GM19239 (cell line): ENCODE data around the gene TACC3.

ENCODE experiments used
- DNase-seq: peaks from one replicate; pipeline ENCODE4 v3.0.0; 2011; ENCODE audit warnings: low spot score; ENCODE audit not compliant: insufficient read length
- FAIRE-seq: peaks from 2 replicates; lab custom pipeline; 2011; peaks lifted over from hg19 to GRCh38; lab: Jason Lieb, UNC

TACC3 gene

DNA sequence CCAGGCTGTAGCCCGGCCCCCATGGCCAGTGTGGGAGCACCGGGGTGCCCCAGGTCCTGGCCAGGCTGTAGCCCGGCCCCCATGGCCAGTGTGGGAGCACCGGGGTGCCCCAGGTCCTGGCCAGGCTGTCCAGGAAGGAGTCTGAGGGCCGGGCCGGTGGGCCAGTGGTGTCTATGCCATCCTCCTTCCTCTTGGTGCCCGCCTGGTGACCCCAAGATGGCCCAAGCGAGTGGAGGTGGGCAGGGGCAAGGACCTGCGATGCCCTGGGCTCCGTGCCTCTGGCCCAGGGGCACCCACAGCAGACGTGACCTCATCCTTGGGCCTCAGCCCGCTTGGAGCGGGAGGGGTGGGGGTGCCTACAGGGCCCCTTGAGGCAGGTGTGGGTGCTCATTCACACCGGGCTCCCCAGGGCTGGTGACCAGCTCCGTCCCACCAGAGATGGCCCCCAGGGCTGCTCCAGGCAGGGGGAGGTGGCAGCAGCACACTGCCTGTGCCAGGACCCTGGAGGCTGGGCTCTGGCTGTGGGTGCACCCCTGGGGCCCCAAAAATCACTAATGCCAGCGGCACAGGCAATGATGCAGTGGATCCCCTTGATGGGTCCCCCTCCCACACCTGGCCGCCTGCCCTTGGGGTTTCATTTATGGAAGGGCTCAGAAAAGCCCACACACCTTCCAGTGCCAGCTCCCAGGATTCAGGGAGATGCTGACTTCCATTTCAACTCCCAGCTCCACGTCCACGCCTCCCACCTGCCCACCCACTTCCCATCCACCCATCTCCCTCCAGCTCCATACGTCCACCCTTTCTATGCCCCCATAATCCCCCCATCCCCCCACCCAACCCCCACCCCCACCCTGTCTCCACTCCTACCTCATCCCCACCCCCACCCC, 35.8 kb downstream of the TACC3 start:
- FAIRE-seq = no peak
- no peak for DNase-seq

DNA sequence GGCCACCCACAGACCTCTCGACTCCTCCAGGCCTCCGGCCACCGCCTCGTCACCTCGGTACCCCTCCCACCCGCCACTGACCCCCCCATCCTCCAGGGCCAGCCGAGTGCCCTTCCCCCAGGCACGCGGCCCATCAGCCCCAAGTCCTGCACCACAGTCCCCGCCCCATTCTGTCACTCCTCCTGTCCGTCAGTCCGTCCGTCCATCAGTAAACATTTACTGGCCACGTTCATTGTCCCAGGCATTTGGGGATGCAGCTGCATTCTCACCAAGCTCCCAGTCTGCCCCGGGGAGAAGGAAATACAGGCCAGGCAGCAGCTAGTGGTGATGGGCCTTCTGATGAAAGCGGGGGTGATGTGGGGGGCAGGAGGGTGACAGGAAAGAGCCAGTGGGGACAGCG, 36.5 kb downstream of the TACC3 start:
- DNase-seq (no peak), FAIRE-seq (no peak)

DNA sequence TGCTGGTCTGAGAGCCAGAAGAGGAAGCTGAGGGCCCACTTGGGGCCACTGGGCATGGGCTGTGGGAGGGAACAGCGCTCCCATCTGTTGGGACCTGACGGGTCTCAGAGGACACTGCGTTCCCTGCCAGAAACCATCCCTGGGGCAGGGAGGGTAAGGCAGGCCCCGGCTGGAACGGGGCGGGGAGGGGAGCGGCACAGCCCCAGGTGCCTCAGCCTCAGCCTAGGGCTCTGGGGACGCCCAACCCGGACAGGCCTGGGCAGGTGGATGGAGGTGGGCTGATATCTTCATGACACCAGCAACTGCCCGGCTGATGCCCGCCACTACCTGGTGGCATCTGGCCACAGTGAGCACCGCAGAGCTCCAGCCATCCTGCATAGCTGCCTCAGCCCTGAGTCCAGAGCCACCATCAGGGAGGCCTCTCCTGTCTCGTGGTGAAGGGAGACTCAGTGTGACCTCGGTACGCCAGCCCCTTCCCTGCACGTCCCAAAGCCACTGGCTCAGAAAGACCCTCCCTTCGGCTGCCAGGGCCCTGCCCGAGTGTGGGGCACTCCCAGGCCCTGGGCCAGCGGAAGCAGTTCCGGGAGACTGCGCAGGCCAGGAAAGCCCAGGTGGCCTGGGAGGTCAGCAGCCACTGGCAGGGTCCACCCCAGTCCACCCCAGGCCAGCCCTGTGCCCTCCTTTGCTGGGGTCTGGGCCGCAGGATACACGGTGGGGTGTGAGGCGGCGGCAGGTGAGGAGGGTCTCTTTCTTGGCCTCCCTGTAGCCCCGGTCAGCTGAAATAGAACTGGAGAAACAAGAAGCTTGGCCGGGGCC, 37.2 kb downstream of the TACC3 start:
- DNase-seq = no peak
- no peak for FAIRE-seq

DNA sequence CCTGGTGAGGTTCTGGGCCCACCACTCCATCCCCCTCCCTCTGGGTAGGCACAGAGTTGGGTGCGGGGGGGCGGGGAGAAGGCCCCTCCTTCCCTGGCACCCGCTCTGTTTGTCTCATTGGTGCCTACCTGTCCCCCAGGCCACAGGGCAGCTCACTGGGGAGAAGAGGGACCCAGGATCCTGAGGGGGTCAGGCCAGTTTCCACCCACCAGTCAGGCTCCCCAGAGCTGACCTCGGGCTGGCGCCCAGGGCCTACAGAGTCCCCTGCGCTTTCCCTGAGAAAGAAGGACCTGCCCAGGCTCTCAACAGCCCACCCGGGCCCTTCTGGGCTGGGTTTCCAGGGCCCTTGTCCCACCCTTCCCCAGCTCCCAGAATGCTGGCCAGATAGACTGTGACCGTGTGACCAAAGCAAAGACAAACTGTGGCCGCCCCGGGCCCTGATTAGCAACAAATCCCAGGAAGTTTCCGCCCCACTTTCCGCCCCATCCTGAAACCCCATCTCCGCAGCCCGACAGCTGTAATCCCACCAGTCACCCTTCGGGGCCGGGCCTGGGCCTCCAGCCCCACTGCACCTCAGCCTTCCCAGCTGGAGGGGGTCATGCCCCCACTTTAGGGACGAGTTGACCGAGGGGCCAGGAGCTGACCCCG, 38.0 kb downstream of the TACC3 start:
- no peak for FAIRE-seq
- no peak for DNase-seq

DNA sequence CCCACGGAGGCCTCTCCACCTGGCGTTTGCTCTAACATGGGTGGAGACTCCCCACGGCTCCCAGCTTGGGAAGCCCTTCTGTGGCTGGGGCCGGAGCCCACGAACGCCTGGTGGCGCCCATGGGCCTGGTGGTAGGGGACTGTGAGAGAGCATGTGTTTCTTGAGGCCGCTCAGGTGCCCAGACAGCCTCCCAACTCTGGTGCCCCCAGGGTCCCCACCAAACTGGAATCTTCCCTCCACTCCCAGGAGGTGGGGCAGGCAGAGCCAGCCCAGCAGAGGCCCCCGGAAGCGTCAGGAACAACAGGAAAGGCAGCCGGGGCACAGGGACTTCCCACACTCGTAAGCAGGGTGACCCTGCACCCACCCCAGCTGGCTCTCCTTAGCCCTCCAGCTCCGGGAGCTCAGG, 38.5 kb downstream of the TACC3 start:
- DNase-seq (no peak), FAIRE-seq (no peak)

DNA sequence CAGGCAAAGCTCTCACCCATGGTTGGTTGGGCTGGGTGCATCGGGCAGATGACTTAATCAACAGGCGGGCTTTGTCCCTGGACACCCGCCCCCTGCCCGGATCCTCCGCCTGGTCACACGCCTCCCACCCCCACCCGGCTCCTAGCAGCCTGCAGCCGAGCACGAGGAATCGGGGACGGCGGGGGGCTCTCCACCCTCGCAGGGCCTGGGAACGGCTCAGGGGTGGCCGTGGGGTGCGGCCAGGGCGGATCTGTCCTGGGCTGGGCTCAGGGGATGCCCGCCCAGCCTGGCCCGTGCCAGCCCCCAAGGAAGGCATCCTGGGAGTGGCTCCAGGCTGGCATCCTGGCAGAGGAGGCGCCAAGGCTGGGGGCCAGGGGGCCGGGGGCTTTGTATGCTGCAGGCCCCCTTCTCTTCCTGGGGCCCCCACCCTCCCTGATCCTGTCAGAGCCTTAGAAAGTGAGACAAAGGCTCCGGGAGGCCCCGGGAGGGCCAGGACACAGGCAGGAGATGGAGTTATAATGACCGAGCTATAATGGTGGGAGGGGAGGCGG, 39.3 kb downstream of the TACC3 start:
- FAIRE-seq = no peak
- no peak for DNase-seq

DNA sequence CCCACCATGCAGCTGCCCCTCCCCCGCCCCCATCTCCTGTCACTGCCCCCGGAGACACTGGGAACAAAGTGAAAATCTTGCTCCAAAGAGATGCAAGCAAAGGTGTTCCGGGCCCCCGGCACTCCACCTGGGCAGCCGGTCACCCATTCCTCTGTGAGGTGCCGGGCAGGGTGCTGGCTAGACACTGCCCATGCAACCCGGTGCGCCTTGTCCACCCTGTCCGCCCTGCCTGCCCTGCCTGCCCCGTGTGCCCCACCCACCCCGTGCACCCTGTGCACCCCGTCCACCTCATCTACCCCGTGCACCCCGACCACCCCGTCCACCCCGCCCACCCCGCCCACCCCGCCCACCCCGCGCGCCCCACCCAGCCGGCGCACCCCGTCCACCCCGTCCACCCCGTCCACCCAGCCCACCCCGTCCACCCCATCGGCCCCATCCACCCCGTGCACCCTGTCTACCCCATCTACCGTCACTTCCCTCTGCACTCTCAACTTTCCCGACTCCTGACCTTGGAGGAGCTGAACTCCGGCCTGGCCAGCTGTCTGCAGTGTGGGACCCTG, 39.9 kb downstream of the TACC3 start:
- no peak for DNase-seq
- no peak for FAIRE-seq

DNA sequence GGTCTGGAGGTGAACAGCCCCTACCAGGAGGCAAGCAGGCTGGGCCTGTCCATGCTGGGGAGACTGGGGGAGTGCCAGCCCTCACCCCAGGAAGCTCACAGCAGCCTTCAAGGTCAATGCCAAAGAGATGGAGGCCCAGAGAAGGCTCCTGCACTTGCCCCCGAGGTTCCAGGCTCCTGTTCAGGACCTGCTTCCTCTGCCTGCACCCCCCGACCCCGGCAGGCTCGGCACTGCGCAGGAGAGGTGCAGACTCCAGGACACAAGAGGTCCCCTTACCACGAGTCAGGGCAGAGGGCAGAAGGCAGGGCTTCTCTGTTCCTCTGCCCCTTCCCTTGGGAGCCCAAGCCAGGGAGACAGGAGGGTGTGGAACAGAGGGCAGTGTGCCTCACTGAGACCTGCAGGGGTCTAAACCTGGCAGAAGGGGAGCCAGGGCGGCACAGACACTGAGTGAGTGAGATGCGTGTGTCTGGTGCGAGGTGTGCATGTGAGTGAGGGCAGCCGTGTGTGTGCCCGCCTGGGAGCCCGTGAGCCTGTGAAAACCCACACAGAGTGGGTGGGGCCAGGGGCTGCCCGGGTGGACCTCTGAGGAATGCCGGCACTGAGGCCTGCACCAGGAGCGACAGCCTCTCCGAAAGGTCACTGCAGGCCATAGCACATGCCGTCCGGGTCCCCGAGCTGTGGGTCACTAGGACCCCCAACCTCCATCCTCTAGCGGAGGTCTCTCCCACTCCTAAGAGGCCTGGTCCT, 41.1 kb downstream of the TACC3 start:
- DNase-seq (no peak), FAIRE-seq (no peak)

DNA sequence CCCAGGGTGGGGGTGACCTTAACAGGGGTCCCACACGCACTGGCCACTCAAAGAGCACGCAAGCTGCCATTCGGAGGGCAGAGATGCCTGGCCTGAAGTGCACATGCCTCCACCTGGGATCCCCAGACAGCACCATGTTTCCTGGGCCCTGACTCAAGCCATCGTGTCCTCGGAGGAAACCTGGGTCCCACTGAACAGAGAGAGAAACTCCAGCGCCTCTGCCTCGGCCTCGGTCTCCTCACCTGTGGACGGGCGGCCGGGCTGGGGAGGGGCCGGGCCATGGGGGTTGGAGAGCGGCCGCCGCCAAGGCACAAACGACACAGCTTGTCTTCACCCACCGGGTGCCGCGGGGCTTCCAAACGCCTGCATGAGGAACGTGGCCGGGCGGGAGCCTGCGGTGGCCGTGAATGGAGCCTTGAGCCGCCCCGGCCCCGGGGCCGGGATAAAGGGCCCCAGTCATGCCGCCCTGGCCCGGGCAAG, 41.8 kb downstream of the TACC3 start:
- FAIRE-seq = no peak

DNA sequence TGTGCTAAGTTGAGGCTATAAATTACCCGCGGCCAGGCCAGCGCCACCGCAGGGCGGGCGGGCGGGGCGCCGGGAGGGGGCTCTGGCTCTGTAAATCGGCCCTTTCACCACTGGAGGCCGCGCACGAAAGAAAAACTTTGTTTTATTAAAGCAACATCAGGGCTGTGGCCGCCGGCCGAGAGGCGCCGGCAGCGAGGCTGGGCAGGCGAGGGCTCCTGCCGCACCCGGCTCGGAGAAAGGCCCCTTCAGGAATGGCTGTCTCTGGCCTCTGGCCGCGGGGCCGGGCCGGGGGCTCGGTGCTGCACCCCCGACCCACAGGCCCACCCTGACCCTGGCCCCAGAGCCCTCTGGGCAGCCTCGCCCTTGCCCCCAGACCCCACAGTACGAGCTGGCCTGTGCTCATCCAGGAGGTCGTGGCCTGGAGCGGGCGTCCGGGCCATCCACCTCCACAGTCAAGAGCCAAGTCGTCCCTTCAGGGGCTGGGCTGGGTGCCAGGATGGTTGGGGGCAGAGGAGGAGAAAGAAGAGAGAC, 42.3 kb downstream of the TACC3 start:
- DNase-seq (no peak), FAIRE-seq (no peak)

More for the DNA sequence above, 41.8 kb downstream of the TACC3 start:
- DNase-seq = no peak

DNA sequence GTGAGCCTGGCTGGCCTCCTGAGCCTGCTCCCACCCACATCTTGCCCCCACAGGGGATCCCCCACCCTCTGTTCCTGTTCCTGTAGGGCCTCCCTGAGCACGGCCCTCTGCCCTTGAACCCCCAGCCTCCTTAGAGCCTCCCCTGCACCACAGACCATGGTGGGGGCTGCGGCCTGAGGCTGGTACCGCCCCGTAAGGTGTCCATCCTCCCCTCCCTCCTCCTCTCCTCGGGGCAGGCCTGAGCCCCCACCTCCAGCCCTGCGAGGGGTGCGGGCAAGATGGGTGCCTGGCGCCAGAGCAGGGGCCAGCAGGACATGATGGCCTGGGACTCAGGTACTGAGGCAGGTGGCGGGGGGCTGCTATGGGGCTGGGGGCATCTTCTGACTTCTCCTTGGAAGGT, 43.3 kb downstream of the TACC3 start:
- no peak for FAIRE-seq
- no peak for DNase-seq

DNA sequence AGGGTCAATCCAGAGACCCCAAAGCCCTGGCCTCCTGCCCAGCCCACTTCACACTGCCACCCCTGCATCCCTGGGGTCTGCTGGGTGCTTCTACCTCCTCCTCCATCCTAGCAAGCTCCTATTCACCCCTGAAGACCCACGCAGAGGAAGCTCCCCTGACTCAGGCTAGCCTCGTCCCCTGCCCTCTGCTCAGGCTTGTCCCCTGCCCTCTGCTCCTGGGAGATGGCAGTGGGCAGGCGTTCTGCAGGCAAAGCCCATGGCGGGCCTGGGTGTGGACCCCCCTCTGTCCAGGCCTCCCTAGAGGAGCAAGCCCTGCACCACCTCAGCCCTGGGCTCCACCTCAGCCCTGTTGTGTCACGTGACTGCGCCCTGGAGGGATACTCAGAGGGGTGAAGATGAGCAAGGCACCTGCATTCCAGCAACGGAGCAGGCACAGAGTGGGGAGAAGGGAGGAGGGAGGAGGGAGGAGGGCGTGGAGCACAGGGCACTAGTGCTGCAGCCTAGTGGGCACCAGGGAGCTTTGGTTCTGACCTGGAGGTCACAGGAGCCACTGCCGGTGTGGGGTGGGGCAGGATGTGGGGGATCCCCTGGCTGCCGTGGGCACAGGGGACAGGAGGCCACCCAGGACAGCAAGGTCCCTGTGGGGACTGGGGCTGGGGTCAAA, 44.2 kb downstream of the TACC3 start:
- DNase-seq = no peak
- no peak for FAIRE-seq

DNA sequence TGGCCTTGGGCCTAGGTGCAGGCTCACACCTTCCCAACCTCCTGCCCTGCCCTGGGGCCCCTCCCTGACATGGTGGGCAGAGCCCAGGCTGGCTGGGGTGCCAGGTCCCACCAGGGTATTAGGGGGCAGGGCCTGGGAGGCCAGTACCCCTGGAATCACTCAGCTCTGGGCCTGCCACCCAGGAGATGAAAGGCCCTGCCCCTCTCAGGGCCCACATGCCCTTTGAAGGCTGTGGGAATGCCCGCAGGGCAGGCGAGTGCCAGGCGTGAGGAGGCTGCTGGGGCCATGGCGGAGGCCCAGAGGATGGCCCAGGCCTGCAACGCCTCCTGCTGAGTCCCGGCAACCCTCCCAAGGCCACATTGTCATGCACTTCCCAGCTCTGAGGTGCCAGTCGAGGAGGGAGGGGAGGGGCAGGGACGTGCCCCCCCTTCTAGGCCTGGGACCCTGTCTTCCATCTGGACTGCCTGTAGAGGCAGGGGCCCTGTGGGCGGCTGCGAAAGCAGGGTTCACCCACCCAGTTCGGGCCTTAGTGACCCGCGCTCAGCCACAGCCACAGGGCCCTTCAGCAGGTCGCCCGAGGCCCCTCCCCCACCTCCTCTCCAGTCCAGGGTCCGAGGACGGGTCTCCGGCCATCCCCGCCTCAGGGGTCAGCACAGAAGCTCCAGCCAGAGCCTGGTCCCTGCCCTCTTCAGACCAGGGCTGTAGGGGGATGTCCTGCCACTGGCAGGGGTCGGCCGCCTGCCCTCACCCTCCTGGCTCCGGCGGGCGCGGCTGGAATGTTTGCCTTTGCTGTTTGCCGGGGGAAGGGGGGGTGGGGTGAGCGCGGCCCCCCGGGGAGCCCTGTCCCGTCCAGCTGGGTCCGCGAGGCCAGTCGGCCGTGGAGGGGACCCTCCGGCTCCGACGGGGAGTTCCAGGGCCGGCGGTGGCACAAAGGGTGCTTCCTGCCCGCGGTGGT, 45.1 kb downstream of the TACC3 start:
- FAIRE-seq (no peak), DNase-seq (no peak)

DNA sequence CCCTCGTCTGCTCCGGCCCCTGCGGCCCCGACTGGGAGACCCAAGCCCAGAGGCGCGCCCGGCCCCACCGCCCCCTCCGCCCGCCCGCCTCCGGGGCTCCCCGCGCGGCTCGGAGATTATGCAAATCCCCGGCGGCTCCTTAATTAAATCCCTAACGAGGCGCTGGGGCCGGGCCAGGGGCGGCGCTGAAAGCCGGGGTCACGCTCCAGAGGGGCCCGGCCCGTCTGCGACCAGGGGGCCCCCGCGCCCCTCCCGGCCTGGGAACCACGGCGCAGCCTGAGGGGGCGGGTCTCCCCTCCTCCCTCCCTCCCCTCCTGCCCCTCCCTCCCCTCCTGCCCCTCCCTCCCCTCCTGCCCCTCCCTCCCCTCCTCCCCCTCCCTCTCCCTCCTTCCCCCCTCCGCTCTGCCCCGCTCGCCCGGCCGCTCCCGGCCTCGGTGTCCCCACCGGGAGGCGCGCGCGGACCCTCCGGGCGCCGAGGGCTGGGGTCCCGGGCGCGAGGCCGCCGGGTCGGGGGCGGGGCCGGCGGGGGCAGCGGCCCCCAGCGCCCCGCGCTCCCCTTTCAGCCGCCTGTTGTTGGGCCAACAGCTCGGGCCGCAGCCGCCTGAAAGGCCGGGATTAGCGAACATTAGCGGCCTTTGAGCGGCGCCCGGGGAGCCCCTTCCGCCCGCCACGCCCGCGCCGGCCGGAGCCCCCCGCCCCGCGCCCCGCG, 45.9 kb downstream of the TACC3 start:
- no peak for FAIRE-seq

DNA sequence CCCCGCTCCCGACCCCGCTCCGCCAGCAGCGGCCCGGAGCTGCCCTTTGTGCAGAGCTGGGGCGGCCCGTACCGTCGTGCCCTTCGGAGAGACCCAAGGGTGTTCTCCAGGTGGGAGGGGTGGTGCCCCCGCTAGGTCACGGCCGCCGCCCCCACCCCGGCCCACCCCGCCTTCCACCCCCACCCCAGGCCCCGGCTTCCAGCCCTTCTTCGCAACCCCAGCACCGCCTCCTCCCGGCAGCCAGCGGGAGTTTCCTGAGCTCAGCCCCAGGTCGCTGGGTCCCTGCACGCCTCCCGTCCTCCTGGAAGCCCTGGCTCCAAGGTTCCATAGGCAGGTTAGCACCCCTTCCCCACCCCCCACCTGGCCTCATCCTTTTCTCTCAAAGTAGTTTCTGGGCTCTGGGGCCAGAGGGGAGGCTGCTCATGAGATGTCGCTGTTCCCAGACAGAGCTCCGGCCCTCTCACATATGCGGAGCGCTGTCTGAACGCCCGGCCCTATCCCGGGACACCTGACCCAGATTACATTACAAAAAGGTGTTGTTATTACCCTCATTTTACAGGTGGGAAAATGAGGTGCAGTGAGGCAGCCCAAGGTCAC, 46.5 kb downstream of the TACC3 start:
- FAIRE-seq (no peak), DNase-seq (no peak)

More for the DNA sequence above, 45.9 kb downstream of the TACC3 start:
- DNase-seq = no peak

DNA sequence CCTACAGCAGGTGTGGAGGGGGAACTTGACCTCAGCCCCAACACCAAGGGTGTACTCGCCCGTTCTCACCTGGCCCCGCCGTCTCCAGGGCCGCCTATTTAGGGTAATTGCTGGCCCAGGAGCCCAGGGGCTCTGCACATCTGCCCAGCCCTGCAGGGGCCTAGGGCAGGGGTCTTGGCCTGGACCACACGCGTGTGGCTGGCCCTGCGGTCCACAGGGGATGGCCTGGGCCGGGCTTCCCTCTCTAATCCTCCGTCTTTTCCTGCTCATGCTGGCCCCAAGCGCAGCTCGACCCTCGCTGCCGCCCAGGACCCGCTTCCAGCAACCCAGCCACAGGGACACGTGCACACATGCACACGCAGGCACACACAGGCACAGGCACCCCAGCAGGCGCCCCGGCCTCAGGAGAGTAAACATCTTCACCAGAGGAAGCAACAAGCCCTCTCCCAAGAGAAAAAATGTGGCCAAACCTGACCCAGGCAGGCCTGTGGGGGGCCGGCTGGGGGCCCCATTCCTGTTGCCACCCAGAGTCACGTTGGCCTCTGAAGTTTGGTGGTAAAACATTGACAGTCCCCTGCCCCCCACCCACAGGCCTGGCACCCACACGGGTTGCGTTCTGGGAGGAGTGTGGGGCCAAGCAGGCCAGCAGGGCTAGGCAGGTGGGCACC, 47.2 kb downstream of the TACC3 start:
- DNase-seq = no peak
- no peak for FAIRE-seq
